IMR-90 (cell line): ENCODE measurements around the gene RELN. TPM values are rescaled to one million over a fixed set of nuclear protein-coding genes. Genes with fewer than 3 reads are reported as not detected.

Experiments
- ATAC-seq: fragments of 200-7000 bp; cut with Tn5 transposase; 2 replicates; pipeline ENCODE4 v1.9.1; 2020; ENCODE audit warnings: low read depth, mild to moderate bottlenecking, moderate library complexity
- BruUV-seq: library from RNA; stranded (reverse); fragments of 400-500 nt; replicated peaks from 2 replicates; lab custom pipeline; 2021; lab: Mats Ljungman, UMichigan
- CTCF ChIA-PET: fragments of 300-600 bp; formaldehyde crosslinking; extraction: SDS; loops from one replicate; lab custom pipeline; 2021; ENCODE audit warnings: antibody characterized with exemption; lab: Yijun Ruan, JAX
- POLR2A ChIA-PET: fragments of 300-600 bp; sonication (Branson Sonifier 250); formaldehyde crosslinking; loops from one replicate; lab custom pipeline; 2022; ENCODE audit warnings: antibody characterized with exemption; ENCODE audit not compliant: unreplicated experiment; lab: Charles Lee
- DNase-seq: peaks from one replicate; pipeline ENCODE4 v3.0.0; 2013
- H2AFZ ChIP-seq: replicated peaks from 2 replicates; pipeline ENCODE3; 2013; ENCODE audit warnings: low read length, mild to moderate bottlenecking; ENCODE audit not compliant: poor library complexity
- H2AK5ac ChIP-seq: 2 replicates; pipeline ENCODE4 v1.6.1; 2013; ENCODE audit warnings: low read depth, low read length, inconsistent platforms
- H2AK9ac ChIP-seq: replicated peaks from 2 replicates; pipeline ENCODE3; 2013; ENCODE audit warnings: mild to moderate bottlenecking, low read depth, low read length, moderate library complexity; ENCODE audit not compliant: poor library complexity
- H2BK120ac ChIP-seq: 2 replicates; pipeline ENCODE4 v1.6.1; 2013; ENCODE audit warnings: low read depth, low read length, inconsistent platforms
- H2BK15ac ChIP-seq: 3 replicates; pipeline ENCODE4 v1.6.1; 2013; ENCODE audit warnings: low read depth, low read length, inconsistent platforms
- H2BK20ac ChIP-seq: 2 replicates; pipeline ENCODE4 v1.6.1; 2013; ENCODE audit warnings: low read depth, mild to moderate bottlenecking, inconsistent platforms, low read length, moderate library complexity
- H2BK5ac ChIP-seq: 2 replicates; pipeline ENCODE4 v1.6.1; 2013; ENCODE audit warnings: mild to moderate bottlenecking, low read depth, low read length, inconsistent platforms; ENCODE audit not compliant: poor library complexity, severe bottlenecking
- H3K14ac ChIP-seq: replicated peaks from 2 replicates; pipeline ENCODE4 v1.6.1; 2013; ENCODE audit warnings: low read depth, low read length, inconsistent platforms
- H3K18ac ChIP-seq: 2 replicates; pipeline ENCODE4 v1.6.1; 2013; ENCODE audit warnings: low read depth, low read length, control low read depth
- H3K23ac ChIP-seq: 2 replicates; pipeline ENCODE4 v1.6.1; 2013; ENCODE audit warnings: low read depth, low read length, inconsistent platforms
- H3K27ac ChIP-seq: 2 replicates; pipeline ENCODE4 v1.5.1; 2013; ENCODE audit warnings: mild to moderate bottlenecking, control low read depth, low read length; ENCODE audit not compliant: insufficient read depth
- H3K27me3 ChIP-seq: 2 replicates; pipeline ENCODE4 v1.6.1; 2013; ENCODE audit warnings: low read length; ENCODE audit not compliant: control insufficient read depth, insufficient read depth
- H3K36me3 ChIP-seq: 2 replicates; pipeline ENCODE4 v1.6.1; 2013; ENCODE audit warnings: low read length, mixed read lengths; ENCODE audit not compliant: control insufficient read depth, insufficient read depth
- H3K4ac ChIP-seq: 2 replicates; pipeline ENCODE4 v1.6.1; 2013; ENCODE audit warnings: low read depth, low read length, inconsistent platforms
- H3K4me1 ChIP-seq: 2 replicates; pipeline ENCODE4 v1.6.1; 2013; ENCODE audit warnings: low read length, mixed read lengths; ENCODE audit not compliant: control insufficient read depth, insufficient read depth
- H3K4me2 ChIP-seq: 2 replicates; pipeline ENCODE4 v1.6.1; 2013; ENCODE audit warnings: low read depth, mild to moderate bottlenecking, control low read depth, low read length, moderate library complexity
- H3K4me3 ChIP-seq: 2 replicates; pipeline ENCODE4 v1.5.1; 2013; ENCODE audit warnings: low read depth, mild to moderate bottlenecking, control low read depth, low read length, moderate library complexity; ENCODE audit not compliant: insufficient read depth
- H3K56ac ChIP-seq: 2 replicates; pipeline ENCODE4 v1.6.1; 2013; ENCODE audit warnings: low read length, inconsistent platforms; ENCODE audit not compliant: insufficient read depth; ENCODE audit errors: extremely low read depth
- H3K79me1 ChIP-seq, 2 experiments: 2 replicates each; pipeline ENCODE4 v1.6.1; 2013; ENCODE audit warnings: low read length in 2 of 2, inconsistent platforms in 1 of 2, low read depth in 1 of 2
- H3K9ac ChIP-seq: 2 replicates; pipeline ENCODE4 v1.6.1; 2013; ENCODE audit warnings: low read depth, low read length, control low read depth
- H3K9me1 ChIP-seq: 2 replicates; pipeline ENCODE4 v1.6.1; 2013; ENCODE audit warnings: low read length, inconsistent platforms; ENCODE audit not compliant: insufficient read depth
- H3K9me3 ChIP-seq: 2 replicates; pipeline ENCODE4 v1.6.1; 2013; ENCODE audit warnings: low read length; ENCODE audit not compliant: control insufficient read depth, insufficient read depth
- H4K20me1 ChIP-seq: 2 replicates; pipeline ENCODE4 v1.6.1; 2013; ENCODE audit warnings: low read length, inconsistent platforms; ENCODE audit not compliant: insufficient read depth
- H4K5ac ChIP-seq: 2 replicates; pipeline ENCODE4 v1.6.1; 2013; ENCODE audit warnings: mild to moderate bottlenecking, low read depth, low read length, control low read depth
- H4K8ac ChIP-seq, 2 experiments: 2 replicates each; pipeline ENCODE4 v1.6.1; 2013; ENCODE audit warnings: low read depth in 2 of 2, low read length in 2 of 2, control low read depth in 1 of 2, inconsistent platforms in 1 of 2
- H4K91ac ChIP-seq: 2 replicates; pipeline ENCODE4 v1.6.1; 2013; ENCODE audit warnings: low read depth, low read length, inconsistent platforms; ENCODE audit not compliant: insufficient read depth
- BHLHE40 ChIP-seq: fragments of 150-350 bp; IDR thresholded peaks from 2 replicates; pipeline ENCODE4 v1.6.1; 2016; ENCODE audit warnings: mild to moderate bottlenecking, low read depth, low read length
- CEBPB ChIP-seq: IDR thresholded peaks from 2 replicates; pipeline ENCODE4 v1.6.1; 2012; ENCODE audit warnings: low read depth, low read length, improper control_type of control experiment
- CHD1 ChIP-seq: IDR thresholded peaks from 2 replicates; pipeline ENCODE4 v1.6.1; 2012; ENCODE audit warnings: low read depth, low read length, improper control_type of control experiment
- ELK1 ChIP-seq: fragments of 150-350 bp; IDR thresholded peaks from 2 replicates; pipeline ENCODE4 v1.6.1; 2016; ENCODE audit warnings: low read depth, mild to moderate bottlenecking, low read length, moderate library complexity, borderline replicate concordance
- FOS ChIP-seq: fragments of 150-350 bp; IDR thresholded peaks from 2 replicates; pipeline ENCODE4 v1.6.1; 2016; ENCODE audit warnings: low read depth, low read length
- MAFK ChIP-seq: IDR thresholded peaks from 2 replicates; pipeline ENCODE4 v1.6.1; 2012; ENCODE audit warnings: low read depth, low read length, improper control_type of control experiment
- MAZ ChIP-seq: IDR thresholded peaks from 2 replicates; pipeline ENCODE4 v1.6.1; 2012; ENCODE audit warnings: low read depth, mild to moderate bottlenecking, low read length, improper control_type of control experiment, moderate library complexity, borderline replicate concordance
- MXI1 ChIP-seq: IDR thresholded peaks from 2 replicates; pipeline ENCODE4 v1.6.1; 2012; ENCODE audit warnings: low read depth, mild to moderate bottlenecking, low read length, moderate library complexity, borderline replicate concordance
- NFE2L2 ChIP-seq: fragments of 150-350 bp; IDR thresholded peaks from 2 replicates; pipeline ENCODE4 v1.6.1; 2016; ENCODE audit warnings: low read depth, mild to moderate bottlenecking, low read length
- POLR2A ChIP-seq: IDR thresholded peaks from 2 replicates; pipeline ENCODE4 v1.6.1; 2012; ENCODE audit warnings: mild to moderate bottlenecking, low read depth, low read length
- RAD21 ChIP-seq: IDR thresholded peaks from 2 replicates; pipeline ENCODE4 v1.6.1; 2012; ENCODE audit warnings: low read length, improper control_type of control experiment
- RCOR1 ChIP-seq: IDR thresholded peaks from 2 replicates; pipeline ENCODE4 v1.6.1; 2012; ENCODE audit warnings: mild to moderate bottlenecking, low read length, improper control_type of control experiment; ENCODE audit not compliant: insufficient replicate concordance
- RFX5 ChIP-seq: IDR thresholded peaks from 2 replicates; pipeline ENCODE4 v1.8.0; 2012; ENCODE audit warnings: low read depth, mild to moderate bottlenecking, low read length, moderate library complexity
- SMC3 ChIP-seq: fragments of 150-350 bp; IDR thresholded peaks from 2 replicates; pipeline ENCODE4 v1.6.1; 2016; ENCODE audit warnings: low read depth, mild to moderate bottlenecking, antibody characterized with exemption, low read length, moderate library complexity
- USF2 ChIP-seq: fragments of 150-350 bp; IDR thresholded peaks from 2 replicates; pipeline ENCODE4 v1.6.1; 2017; ENCODE audit warnings: mild to moderate bottlenecking, antibody characterized with exemption, low read length, low read depth
- WGBS, 2 experiments: methylation state at CpG; one replicate each; pipeline versions ENCODE4 v1.1.5 to v1.1.7; 2013; ENCODE audit warnings: missing lambda C conversion rate in 2 of 2; ENCODE audit not compliant: insufficient read length in 1 of 2; ENCODE audit errors: extremely low coverage in 2 of 2; 5-methylcytosine and 5-hydroxymethylcytosine counted together
- dilution Hi-C: fragments of 300-500 bp; cut with HindIII; formaldehyde crosslinking; loops from one replicate; pipeline ENCODE4 v1.14.3; 2018; ENCODE audit warnings: low sequenced_read_pairs; ENCODE audit not compliant: unreplicated experiment
- in situ Hi-C: fragments of 300-500 bp; cut with MboI; formaldehyde crosslinking; loops from 3 replicates; pipeline ENCODE4 v1.14.3; 2019; ENCODE audit warnings: low sequenced_read_pairs, inconsistent platforms, mixed read lengths
- intact Hi-C: fragments of 100-400 bp; cut with micrococcal nuclease; formaldehyde crosslinking; loops from 2 replicates; pipeline ENCODE4 v1.10.0; 2022
- polyA plus RNA-seq, 3 experiments: library from polyadenylated mRNA; depleted of rRNA; stranded (reverse); fragments of >200 nt; gene quantifications; 2 replicates each; pipeline ENCODE4 v1.2.3, GENCODE V29; 2012; ENCODE audit warnings: low replicate concordance in 1 of 3
- total RNA-seq: library from RNA; depleted of rRNA; stranded (reverse); fragments of >200 nt; gene quantifications from 2 replicates; pipeline ENCODE4 v1.2.3, GENCODE V29; 2012

Gene RELN
- total and polyA plus RNA-seq, 2 of the 4 experiments (the other 2 are of a cell fraction), result 14.7 to 23.7 TPM

DNA sequence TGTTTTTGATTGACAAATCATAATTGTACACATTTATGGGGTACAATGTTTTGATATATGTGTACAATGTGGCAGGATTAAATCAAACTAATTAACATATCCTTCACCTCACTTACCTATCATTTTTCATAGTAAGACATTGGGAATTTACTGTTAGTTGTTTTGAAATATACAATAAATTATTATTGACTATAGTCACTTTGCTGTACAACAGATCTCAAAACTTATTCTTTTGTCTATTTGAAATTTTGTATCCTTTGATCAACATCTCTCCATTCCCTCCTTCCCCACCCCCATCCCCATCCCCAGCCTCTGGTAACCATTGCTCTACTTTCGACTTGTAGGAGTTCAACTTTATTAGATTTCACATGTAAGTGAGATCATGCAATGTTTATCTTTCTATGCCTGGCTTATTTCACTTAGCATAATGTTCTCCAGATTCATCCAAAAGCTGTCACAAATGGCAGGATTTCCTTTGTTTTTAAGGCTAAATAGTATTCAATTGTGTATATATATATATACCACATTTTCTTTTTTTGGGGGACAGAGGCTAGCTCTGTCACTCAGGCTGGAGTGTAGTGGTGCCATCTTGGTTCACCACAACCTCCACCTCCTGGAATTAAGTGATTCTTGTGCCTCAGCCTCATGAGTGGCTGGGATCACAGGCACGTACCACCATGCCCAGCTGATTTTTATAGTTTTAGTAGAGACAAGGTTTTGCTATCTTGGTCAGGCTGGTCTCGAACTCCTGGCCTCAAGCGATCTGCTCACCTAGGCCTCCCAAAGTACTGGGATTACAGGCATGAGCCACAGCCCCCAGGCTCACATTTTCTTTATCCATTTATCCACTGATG is 520.1 kb downstream of the RELN start:
- no peak for DNase-seq
- Histone ChIP-seq H3K9me3 (no peaks in the 10 kb centered on the region), H4K8ac (no peak overlapping the region), H3K9me1 (no peaks in the 10 kb centered on the region), H2BK20ac (no peak overlapping the region), H2BK120ac (no peak overlapping the region), H2BK5ac (no peak overlapping the region), H3K56ac (no peak overlapping the region), H2AK9ac (no peak overlapping the region), H3K27me3 (no peaks in the 10 kb centered on the region; the same call in 1 of the 2 replicates), H2BK15ac (no peak overlapping the region), H3K79me1 (no peaks in the 10 kb centered on the region), H3K4me2 (no peak overlapping the region), H3K4me1 (no peaks in the 10 kb centered on the region), H4K91ac (no peak overlapping the region), H3K14ac (no peak overlapping the region), H2AFZ (no peak overlapping the region), H2AK5ac (no peak overlapping the region), H3K36me3 (no peaks in the 10 kb centered on the region), H3K27ac (no peak overlapping the region), H3K4me3 (no peak overlapping the region), H4K20me1 (no peaks in the 10 kb centered on the region), H3K4ac (no peak overlapping the region), H3K9ac (no peak overlapping the region), H4K5ac (no peak overlapping the region), H3K18ac (no peak overlapping the region), H3K23ac (no peak overlapping the region)
- no peak for TF ChIP-seq MXI1
- TF ChIP-seq RFX5, result no peak
- TF ChIP-seq USF2, result no peak
- no peak for TF ChIP-seq BHLHE40
- no peak for TF ChIP-seq ELK1
- no peak for TF ChIP-seq SMC3
- no peak for TF ChIP-seq NFE2L2
- no peak for TF ChIP-seq POLR2A
- TF ChIP-seq MAFK, result no peak
- no peak for TF ChIP-seq RAD21
- no peak for TF ChIP-seq FOS
- TF ChIP-seq CEBPB, result no peak
- no peak for TF ChIP-seq RCOR1
- no peak for TF ChIP-seq MAZ
- TF ChIP-seq CHD1, result no peak
- intact Hi-C loops, result no loop called here
- dilution Hi-C loops, result no loop called here
- no TSS peak for BruUV-seq
- in situ Hi-C loops, result no loop called here
- no peak for ATAC-seq
- CTCF ChIA-PET, result no interaction called here
- POLR2A ChIA-PET, result no interaction called here
- no CpG with 5 or more reads among the region's 4 CpGs for WGBS, 2 experiments
